KOPT-K1 (cell line): ENCODE measurements around the gene TRAPPC2B.
A peak's percentile ranks its signal among the peaks of the same experiment; 100 is the strongest.
"Not testable (repeated sequence)": the region's sequence is repeated elsewhere in the genome, so short reads cannot be mapped to it uniquely, and the experiment has no call there.

Experiments used
- H3K27ac ChIP-seq: fragments of 200-600 bp; sonication (generic); 2 replicates; pipeline ENCODE4 v1.5.1; 2016; ENCODE audit warnings: antibody characterized with exemption, mild to moderate bottlenecking, low read depth, low read length; ENCODE audit not compliant: poor library complexity, severe bottlenecking
- H3K36me3 ChIP-seq: fragments of 200-600 bp; sonication (generic); 2 replicates; pipeline ENCODE4 v1.5.1; 2017; ENCODE audit warnings: antibody characterized with exemption, mild to moderate bottlenecking, low read length, moderate library complexity; ENCODE audit not compliant: insufficient read depth
- H3K9me3 ChIP-seq: fragments of 200-600 bp; sonication (generic); 2 replicates; pipeline ENCODE4 v1.5.1; 2017; ENCODE audit warnings: antibody characterized with exemption, low read length, mild to moderate bottlenecking; ENCODE audit not compliant: insufficient read depth, poor library complexity, severe bottlenecking

Gene TRAPPC2B

GRCh38 chr19:57351867-57352266 lies 11.5 kb upstream of the TRAPPC2B start:
- Histone ChIP-seq H3K27ac (peak overlapping the region; percentile 67), H3K36me3 (peaks cover 42% of the 10 kb centered on the region), H3K9me3 (no peaks in the 10 kb centered on the region)

- Histone ChIP-seq H3K36me3 (peaks cover 69% of the 10 kb centered on the region), H3K9me3 (no peaks in the 10 kb centered on the region), H3K27ac (no peak overlapping the region)
These were observed 7.4 kb upstream of the TRAPPC2B start for GRCh38 chr19:57355916-57356315.

- Histone ChIP-seq H3K9me3 (no peaks in the 10 kb centered on the region), H3K27ac (no peak overlapping the region), H3K36me3 (peaks cover 69% of the 10 kb centered on the region)
These were observed 5.9 kb upstream of the TRAPPC2B start for GRCh38 chr19:57357406-57357805.

DNA sequence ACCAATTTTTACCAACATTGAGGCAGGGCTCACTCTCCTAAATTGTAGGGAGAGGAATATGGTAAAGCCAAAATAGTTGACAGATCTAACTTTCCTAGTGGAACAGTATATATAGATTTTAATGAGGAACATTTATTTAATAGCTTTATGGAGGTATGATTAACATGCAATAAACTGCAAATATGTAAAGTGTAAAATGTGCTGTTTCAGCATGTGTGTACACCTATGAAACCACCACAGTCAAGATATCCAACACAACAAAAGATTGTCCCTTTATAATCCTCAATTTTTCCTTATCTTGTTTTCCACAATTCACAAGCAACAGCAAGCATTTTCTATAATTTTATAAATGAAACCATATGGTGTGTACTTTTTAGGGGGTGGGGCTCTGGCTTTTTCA lies 4.1 kb upstream of the TRAPPC2B start:
- Histone ChIP-seq H3K27ac (no peak overlapping the region), H3K36me3 (peaks cover 53% of the 10 kb centered on the region), H3K9me3 (no peaks in the 10 kb centered on the region)

GRCh38 chr19:57362419-57362818 lies 932 bp upstream of the TRAPPC2B start:
- H3K36me3 ChIP-seq = peaks cover 25% of the 10 kb centered on the region
- peak overlapping the region; percentile 68 for H3K27ac ChIP-seq
- H3K9me3 ChIP-seq = no peaks in the 10 kb centered on the region

GRCh38 chr19:57363688-57364181 lies 384 bp downstream of the TRAPPC2B start:
- Histone ChIP-seq H3K9me3 (no peaks in the 10 kb centered on the region), H3K27ac (peak overlapping the region; percentile 68), H3K36me3 (peaks cover 16% of the 10 kb centered on the region)

DNA sequence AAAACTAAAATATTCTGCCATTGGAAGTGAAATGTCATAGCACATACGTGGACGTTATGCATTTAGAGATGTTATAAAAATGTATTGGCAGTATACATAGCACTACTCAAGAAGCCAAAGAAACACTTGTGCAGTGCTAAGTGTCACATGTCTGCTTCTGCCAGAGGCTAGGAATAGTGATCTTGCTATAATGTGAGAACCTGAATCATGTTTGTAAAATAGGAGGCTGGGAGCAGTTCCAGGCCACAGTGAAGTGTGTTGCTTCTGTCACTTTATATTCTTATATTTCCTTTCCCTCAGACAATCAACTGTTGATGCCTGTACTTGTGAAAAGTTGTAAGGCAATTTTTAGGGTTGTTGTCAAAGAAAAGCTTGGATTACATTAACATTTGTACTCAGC lies 3.4 kb downstream of the TRAPPC2B start:
- Histone ChIP-seq H3K9me3 (no peaks in the 10 kb centered on the region), H3K27ac (no peak overlapping the region), H3K36me3 (peaks cover 8% of the 10 kb centered on the region)

DNA sequence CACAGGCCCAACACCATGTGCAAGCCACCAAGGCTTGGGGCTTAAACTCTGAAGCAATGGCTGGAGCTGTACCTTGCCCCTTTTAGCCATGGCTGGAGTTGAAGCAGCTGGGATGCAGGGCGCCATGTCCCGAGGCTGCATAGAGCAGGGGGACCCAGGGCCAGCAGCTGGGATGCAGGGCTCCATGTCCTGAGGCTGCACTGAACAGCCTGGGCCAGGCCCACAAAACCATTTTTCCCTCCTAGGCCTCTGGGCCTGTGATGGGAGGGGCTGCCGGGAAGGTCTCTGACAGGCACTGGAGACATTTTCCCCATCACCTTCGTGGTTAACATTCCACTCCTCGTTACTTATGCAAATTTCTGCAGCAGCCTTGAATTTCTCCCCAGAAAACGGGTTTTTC lies 10.8 kb downstream of the TRAPPC2B start:
- Histone ChIP-seq H3K27ac (no peak overlapping the region), H3K9me3 (peaks cover 32% of the 10 kb centered on the region), H3K36me3 (peaks cover 58% of the 10 kb centered on the region)

DNA sequence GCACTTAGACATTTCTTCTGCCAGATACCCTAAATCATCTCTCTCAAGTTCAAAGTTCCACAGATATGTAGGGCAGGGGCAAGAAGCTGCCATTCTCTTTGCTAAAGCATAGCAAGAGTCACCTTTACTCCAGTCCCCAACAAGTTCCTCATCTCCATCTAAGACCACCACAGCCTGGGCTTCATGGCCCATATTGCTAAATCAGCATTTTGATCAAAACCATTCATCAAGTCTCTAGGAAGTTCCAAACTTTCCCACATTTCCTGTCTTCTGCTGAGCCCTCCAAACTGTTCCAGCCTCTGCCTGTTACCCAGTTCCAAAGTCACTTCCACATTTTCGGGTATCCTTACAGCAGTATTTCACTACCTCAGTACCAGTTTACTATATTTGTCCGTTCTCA lies 11.3 kb downstream of the TRAPPC2B start:
- Histone ChIP-seq H3K9me3 (peaks cover 32% of the 10 kb centered on the region), H3K36me3 (peaks cover 58% of the 10 kb centered on the region)
- not testable (repeated sequence) for H3K27ac ChIP-seq

DNA sequence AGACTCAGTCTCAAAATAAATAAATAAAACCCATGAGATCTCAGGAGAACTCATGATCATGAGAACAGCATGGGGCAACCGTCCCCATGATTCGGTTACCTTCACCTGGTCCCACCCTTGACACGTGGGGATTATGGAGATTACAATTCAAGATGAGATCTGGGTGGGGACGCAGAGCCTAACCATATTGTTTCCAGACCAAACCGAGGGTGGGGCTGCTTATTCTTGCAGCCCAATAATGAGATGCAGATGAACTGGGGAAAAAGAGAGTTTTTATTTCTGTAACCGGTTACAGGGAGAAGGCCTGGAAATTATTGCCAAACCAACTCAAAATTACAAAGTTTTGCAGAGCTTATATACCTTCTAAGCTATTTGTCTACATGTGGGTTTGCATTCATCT lies 12.8 kb downstream of the TRAPPC2B start:
- H3K27ac ChIP-seq = no peak overlapping the region
- H3K9me3 ChIP-seq = peaks cover 32% of the 10 kb centered on the region
- H3K36me3 ChIP-seq = peaks cover 58% of the 10 kb centered on the region

- Histone ChIP-seq H3K9me3 (peaks cover 32% of the 10 kb centered on the region), H3K36me3 (peaks cover 50% of the 10 kb centered on the region), H3K27ac (no peak overlapping the region)
These were observed 14.3 kb downstream of the TRAPPC2B start for GRCh38 chr19:57377498-57378146.

- peaks cover 14% of the 10 kb centered on the region for H3K9me3 ChIP-seq
- H3K27ac ChIP-seq = no peak overlapping the region
- H3K36me3 ChIP-seq = peaks cover 23% of the 10 kb centered on the region
These were observed 17.6 kb downstream of the TRAPPC2B start for GRCh38 chr19:57380923-57381322.

DNA sequence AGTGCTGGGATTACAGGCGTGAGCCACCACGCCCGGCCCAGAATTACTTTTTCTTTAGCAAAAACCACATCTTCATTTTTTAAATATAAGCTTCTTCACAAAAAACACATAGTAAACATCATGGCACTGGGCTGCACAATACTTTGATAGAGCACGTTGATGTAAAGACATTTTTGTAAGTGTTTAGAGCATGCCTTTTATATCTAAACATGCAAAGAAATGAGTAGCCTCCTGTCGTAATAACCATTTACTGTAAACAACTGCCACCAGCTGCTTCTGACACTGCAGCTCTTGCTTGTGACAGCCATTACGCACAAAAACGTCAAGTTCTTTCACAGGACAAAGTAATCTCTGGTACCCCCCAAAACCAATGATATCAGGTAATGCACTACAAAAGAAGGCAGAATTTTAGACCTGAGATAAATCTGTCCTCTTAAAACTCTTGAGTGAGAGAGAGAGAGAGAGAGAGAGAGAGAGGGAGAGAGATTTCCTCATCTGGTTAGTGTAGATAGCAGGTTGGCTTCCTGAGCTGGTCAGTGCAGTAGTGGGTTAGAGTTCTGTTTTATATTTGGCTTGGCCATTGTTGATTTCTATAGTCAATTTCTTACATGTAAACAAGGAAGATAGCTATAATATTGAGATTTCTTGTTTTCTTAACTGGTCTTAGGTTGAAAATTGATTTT lies 19.6 kb downstream of the TRAPPC2B start:
- peaks cover 8% of the 10 kb centered on the region for H3K36me3 ChIP-seq
- no peaks in the 10 kb centered on the region for H3K9me3 ChIP-seq
- no peak overlapping the region for H3K27ac ChIP-seq

DNA sequence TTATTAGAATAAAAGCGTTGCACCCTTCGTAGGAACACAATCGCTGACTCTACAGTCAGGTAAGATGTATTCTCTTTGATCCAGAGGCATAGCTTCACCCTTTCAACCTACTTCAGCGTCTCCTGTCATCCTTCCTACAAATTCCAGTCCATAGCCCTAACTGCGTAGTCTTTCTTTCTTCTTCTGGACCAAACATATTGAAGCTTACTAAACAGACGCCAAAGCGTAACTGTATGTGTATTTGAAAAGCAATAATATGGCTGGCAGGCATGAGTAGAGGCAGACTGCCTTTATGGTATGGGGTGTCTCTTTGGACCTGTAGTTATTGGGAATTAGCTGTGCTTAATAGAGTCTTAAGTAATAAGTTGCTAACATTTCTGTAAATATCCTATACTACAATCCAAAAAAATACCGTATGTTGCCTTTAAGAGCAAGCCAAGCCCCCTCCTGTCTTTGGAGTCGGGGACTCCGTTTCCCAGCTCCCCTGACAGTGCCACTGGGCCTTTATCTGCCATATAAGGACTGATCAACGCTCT lies 25.9 kb downstream of the TRAPPC2B start:
- Histone ChIP-seq H3K36me3 (peaks cover 6% of the 10 kb centered on the region), H3K27ac (peak overlapping the region; percentile 85), H3K9me3 (no peaks in the 10 kb centered on the region)

- Histone ChIP-seq H3K9me3 (no peaks in the 10 kb centered on the region), H3K27ac (peak within 1 kb of the TSS; percentile 85), H3K36me3 (peaks cover 11% of the 10 kb centered on the region)
These were observed 26.6 kb downstream of the TRAPPC2B start, which contains the start of gene ZNF548 for GRCh38 chr19:57389730-57390598. ZNF548 (plus strand) TSS chr19:57389854; CDS start chr19:57390100, 246 bp downstream.
